NCI-H1436 (cell line): ENCODE data around the gene SEMA3E.
"Not testable (repeated sequence)": the region's sequence is repeated elsewhere in the genome, so short reads cannot be mapped to it uniquely, and the experiment has no call there.

Source experiments
- DNase-seq: peaks from one replicate; lab custom pipeline; 2025; lab: John Stamatoyannopoulos, UW

SEMA3E gene

DNA sequence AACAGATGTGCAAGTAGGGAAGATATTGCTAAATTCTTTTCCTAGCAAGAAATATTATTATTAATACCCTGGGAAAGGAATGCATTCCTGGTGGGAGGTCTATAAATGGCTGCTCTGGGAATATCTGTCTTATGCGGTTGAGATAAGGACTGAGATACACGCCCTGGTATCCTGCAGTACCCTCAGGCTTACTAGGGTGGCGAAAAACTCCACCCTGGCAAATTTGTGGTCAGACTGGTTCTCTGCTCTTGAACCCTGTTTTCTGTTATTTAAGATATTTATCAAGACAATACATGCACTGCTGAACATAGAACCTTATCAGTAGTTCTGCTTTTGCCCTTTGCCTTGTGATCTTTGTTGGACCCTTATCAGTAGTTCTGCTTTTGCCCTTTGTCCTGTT is 96.4 kb downstream of the SEMA3E start:
- DNase-seq = not testable (repeated sequence)

DNA sequence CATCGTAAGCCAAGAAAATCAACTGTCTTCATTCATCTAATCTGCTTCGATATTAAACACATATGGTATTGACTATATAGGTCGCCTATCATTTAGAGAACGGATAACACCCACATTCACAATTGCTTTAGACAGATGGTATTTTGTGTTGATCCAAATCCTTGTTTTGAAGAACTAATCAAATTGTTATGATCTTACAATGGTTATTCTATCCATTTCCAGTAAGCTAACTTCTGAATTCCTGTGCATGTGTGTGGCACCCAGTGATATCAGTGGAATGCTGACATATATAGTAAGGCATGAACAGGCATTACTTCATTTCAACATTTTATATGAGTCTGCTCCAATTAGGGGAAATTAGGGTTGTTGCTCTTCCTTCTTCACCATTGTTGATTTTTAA is 98.8 kb downstream of the SEMA3E start:
- DNase-seq = no peak

DNA sequence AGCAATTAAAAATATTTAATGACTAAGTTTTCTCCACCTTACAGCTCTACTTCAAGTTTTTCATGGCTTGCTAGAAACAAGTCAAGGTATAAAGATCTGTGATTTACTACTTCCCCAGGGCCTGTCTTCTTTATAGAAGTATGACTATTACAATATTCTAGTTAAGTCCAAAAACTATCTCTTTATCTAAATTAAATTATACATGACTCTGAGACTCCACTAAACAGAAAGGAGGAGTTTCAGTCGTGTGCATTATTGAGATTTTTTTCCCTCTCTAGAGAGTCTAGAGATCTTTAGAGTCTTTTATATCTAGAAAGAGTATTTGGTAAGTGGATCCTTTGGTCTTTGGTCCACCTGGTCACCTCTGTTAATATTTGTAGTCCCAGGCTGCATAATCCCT is 100.7 kb downstream of the SEMA3E start:
- no peak for DNase-seq

DNA sequence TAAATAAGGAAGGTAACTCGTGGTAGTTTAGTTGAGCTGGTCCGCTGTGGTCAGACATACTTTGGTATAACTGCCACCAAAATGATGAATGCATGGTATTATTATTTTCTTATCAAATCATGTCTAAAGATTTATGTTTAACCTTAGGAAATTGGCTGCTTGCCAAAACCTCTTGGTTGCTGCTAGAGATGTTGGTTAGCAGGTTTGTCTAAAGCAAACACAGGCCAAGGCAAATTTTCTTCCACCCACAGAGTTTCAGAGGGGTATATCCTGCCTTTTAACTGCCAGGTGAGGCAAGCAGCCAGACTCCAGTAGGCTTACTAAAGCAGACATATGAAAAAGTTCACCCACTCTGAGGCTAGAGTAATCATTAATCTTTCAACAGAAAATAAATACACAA is 101.4 kb downstream of the SEMA3E start:
- DNase-seq = peak; percentile 28

- no peak for DNase-seq
Observed at GRCh38 chr7:83546586-83546985, 102.4 kb downstream of the SEMA3E start.

GRCh38 chr7:83541187-83541960 is 107.6 kb downstream of the SEMA3E start:
- DNase-seq = no peak

- no peak for DNase-seq
Observed at GRCh38 chr7:83534488-83534887, 114.5 kb downstream of the SEMA3E start.

- no peak for DNase-seq
Observed at GRCh38 chr7:83532219-83532618, 116.7 kb downstream of the SEMA3E start.

DNA sequence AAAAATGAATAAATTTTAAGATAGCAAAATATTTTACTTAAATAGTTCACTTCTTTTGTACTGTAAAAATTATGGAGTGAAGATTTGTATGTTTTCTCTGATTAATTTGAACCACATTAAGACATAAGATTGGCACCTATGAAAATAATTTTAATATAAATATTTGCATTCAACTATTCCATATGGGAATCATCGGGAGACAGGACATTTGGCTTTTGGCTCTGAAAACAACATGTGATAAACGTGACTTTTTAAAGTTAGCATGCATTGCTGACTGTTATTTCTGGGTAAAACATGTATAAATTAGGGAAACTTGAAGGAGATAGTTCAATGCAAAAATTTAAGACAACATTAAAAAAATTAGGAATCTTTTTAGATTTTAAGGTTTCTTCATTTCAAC is 117.2 kb downstream of the SEMA3E start:
- DNase-seq = no peak

DNA sequence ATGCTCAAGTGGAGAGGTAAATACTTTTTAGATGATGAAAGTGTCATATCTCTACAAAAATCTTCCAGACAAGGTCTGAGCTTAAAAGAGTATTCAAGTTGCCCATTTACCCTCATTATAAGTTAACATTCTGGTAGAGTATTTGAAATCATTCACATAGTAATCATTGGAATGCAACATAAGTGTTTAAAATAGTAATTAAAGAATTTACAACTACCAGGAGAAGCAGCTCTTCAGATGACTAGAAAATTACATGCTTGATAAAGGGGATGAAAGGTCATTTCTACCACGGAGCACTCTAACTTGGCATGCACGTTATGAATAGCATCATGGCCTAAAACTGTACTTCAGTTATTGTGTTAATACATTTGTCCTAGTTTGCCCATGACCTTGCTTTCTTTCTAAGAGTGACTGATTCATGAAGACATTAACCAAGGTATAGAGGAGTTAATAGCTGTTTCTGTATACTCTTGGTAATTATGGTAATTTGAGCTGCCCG is 120.0 kb downstream of the SEMA3E start:
- DNase-seq = no peak

DNA sequence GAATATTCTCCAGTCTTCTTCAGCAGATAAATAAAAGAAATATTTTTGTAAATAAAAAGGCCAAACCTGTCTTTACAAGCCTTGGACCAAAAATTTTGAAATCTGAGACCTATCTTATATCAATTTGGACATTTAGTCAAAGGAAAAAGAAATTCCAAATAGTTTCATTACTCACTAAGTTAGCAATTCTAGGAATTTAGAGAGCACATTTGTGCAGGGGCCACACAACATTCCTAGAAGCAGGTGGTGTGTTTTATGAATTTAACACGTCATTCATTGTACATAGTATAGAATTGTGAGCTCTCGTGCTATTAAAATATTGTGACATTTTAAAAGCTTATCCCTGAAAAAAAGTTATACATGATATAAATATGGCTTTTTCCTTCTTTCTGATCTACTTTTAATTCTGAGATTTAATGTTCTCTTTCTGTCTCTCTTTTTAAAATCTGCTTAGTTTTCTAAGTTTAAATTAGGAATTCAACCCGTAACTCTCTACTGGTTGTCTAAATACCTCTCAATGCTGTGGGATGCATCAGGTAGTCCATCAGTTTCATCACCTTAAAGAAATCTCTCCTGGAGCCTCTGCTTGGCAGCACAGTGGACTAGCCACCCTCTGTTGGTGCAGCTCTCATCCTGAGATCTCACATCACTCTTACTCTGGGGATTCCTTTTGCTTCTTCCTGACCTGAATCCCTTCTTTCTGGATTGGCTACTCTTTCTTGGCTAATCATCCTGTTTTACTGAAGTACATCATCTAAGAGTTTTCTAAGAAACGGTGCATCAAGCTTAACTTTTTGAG is 124.5 kb downstream of the SEMA3E start:
- no peak for DNase-seq

DNA sequence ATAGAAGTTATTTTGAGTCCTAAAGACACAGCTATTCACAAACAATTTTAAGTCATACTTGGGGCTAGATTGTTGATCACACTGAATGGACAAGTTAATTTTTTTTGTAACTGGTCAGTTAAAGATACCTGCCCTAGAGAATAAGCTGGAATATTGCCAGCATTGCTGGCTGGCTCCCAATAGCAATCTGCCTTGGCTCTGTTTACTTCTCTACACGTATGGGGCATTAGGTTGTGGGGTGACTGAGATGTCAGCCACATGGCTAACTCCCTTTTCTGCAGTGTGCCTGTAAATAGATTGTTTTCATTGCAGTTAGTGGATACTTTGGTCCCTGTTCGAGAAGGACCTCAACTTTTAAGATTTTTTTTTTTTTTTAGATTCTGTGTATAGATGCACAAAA is 128.2 kb downstream of the SEMA3E start:
- DNase-seq = no peak

DNA sequence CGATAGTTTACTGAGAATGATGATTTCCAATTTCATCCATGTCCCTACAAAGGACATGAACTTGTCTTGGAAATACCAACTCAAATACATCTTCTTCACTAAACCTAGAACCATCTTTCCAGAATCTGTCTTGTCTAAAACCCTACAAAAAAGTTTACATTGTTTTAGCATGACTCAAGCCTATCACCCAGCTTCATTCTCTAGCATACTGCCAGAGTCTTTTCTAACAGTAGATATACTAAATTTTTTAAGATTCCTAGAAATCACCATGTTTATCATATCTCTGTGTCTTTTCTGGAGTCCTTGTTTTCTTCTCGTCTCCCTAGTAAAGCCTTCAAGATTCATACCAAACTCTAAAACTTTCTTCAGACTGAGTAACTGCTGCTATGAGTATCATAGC is 129.7 kb downstream of the SEMA3E start:
- no peak for DNase-seq

DNA sequence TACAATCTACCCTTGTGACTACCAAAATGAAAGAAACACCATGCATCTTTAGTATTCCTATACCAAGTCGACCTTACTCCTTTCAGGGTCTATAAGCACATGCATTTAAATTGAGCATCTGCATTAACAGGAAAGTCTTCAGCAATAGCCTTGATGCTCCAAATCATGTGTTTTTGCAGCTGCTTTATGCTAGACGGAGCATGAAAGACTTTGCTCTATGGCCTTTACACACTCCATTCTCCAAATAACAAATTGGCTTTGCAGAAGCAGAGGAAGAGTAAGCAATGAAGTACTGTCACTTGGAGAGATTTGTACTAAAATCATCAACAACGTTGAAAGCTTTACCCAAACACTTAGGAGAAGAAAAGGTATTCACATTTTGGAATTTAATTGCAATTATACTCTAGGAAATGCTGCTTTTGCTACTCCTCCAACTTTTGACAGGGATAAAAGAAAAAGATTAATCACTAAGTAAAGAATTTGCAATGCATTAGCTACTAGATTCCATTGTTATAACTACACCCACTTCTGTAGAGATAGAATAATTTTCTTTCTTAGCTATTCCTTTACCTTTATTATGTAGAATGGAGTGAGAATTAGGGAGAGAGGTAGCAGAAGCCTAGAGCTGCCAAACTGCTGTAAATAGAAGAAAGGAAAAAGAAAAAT is 131.8 kb downstream of the SEMA3E start:
- DNase-seq = no peak

DNA sequence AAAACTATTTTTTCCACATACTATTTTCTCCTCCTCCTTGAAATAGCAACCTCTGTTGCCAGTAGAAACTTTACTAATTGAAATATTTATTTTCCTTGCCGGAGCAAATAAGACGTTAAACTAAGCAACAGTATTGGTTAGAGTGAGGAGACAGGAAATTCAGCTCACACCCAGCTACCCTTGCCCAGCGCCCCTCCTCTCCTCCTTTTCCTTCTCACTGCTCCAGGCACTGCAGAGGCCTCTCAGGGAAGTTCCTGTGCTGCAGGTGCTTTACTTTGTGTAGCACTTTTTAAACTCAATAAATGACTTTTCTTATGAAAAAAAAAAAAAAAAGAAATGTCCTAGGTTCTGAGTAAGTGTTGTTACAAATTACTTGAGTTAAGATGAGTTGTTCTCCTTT is 134.0 kb downstream of the SEMA3E start:
- no peak for DNase-seq

GRCh38 chr7:83509255-83510021 is 139.5 kb downstream of the SEMA3E start:
- DNase-seq = no peak

- DNase-seq = peak; percentile 71
Observed at GRCh38 chr7:83504330-83504729, 144.6 kb downstream of the SEMA3E start.

- no peak for DNase-seq
Observed at GRCh38 chr7:83502636-83503035, 146.3 kb downstream of the SEMA3E start.

- DNase-seq = no peak
Observed at GRCh38 chr7:83494683-83495082, 154.3 kb downstream of the SEMA3E start.

- no peak for DNase-seq
Observed at GRCh38 chr7:83492802-83493201, 156.1 kb downstream of the SEMA3E start.

DNA sequence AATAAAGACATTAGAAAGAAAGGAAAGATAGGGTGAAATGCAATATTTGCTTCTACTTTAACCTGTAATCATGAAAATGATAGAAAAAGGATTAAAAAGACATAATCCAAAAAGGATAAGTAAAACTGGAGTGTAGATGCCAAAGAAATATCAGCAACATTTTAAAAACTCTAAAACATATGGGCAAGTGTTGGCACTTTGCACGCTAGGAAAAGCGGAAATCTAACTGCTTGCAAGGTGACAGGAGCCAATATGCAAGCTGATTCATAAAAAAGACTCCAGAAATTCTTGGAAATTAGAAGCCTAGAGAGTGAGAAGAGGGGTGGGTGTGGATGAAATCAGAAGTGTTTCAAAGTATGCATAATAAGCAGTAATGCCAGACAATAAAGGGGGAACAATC is 161.1 kb downstream of the SEMA3E start:
- no peak for DNase-seq

GRCh38 chr7:83486957-83487356 is 162.0 kb downstream of the SEMA3E start:
- no peak for DNase-seq
